HL-60/S4 treated with phorbol 12-myristate 13-acetate at 8.2 ng/mL for 4 days and 3 days (cell line): Measurements from ENCODE around the gene TIMM13.
"Not testable (repeated sequence)": the region's sequence is repeated elsewhere in the genome, so short reads cannot be mapped to it uniquely, and the experiment has no call there.

ENCODE experiments used
- in situ Hi-C: fragments of 300-500 bp; cut with MboI; formaldehyde crosslinking; loops from 2 replicates; pipeline ENCODE4 v1.15.0; 2022; ENCODE audit warnings: low sequenced_read_pairs

Gene TIMM13

DNA sequence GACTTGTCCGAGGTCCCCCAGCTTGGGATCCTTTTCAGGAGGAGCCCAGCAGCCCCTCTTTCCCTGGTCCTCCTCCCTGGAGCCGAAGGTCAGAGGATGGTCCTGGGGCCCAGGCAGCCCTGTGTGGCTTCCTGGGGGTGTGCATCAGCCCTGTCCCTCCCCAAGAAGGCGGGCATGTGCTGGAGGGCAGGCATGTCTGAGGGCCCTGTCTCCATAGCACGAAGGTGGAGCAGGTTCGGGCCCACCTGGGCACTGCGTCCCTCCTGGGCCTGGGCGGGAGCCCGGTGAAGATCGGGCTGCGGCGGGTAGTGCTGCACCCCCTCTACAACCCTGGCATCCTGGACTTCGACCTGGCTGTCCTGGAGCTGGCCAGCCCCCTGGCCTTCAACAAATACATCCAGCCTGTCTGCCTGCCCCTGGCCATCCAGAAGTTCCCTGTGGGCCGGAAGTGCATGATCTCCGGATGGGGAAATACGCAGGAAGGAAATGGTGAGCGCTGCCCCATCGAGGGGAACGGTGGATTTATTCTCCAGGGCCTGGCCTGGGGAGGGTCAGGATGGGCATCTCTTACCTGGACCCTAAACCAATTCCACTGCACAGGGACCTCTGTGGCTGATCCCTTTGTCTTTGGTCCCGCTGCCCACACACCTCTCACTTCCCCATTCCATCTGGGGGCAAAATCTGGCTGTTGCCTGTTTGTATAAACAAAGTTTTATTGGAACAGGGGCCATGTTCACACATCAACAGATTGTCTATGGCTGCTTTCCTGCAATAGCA, 10.9 kb downstream of the TIMM13 start:
- in situ Hi-C loops, result no loop called here

DNA sequence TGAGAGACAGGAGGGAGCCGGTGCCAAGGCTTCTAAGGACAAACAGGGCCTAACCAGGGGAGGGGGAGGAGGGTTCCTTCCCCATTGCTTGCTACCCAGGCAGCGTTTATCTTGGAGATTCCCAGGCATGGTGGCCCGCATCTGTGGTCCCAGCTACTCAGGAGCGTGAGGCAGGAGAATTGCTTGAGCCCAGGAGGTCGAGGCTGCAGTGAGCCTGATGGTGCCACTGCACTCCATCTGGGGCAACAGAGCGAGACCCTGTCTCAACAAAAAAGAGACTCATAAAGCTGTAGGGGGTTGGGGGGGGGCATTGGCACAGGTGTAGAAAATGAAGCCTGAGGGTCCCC, 11.4 kb downstream of the TIMM13 start:
- in situ Hi-C loops, result no loop called here

DNA sequence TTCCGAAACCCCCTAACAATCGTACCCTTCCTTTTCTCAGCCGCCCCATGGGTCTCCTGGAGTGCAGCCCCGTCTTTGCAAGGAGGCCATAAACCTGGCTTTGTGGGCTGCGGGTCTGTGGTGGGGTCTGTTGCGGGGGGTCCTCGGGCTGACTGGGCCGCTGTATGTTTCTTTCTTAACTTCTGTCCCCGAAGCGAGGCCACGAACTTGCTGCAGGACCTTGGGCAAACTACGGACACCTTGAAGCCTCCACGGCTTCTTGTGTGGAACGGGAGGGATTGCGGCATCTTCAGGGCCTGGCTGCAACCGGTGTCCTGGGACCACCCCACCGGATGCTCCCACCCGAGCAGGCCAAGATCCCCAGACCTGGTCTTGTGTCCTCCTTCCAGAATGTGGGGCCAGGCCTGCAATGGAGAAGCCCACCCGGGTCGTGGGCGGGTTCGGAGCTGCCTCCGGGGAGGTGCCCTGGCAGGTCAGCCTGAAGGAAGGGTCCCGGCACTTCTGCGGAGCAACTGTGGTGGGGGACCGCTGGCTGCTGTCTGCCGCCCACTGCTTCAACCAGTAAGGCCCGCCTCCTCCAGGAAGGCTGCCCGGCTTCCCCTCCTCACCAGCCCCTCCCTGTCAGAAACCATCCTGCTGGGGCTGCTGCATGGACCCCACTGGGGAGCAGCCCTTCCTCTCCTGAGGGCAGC, 12.0 kb downstream of the TIMM13 start:
- in situ Hi-C loops, result no loop called here

DNA sequence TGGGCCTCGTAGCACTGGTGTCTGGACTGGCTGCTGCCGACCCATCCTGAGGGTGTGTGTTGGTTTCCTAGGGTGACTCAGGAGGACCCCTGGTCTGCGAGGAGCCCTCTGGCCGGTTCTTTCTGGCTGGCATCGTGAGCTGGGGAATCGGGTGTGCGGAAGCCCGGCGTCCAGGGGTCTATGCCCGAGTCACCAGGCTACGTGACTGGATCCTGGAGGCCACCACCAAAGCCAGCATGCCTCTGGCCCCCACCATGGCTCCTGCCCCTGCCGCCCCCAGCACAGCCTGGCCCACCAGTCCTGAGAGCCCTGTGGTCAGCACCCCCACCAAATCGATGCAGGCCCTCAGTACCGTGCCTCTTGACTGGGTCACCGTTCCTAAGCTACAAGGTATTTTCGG, 13.8 kb downstream of the TIMM13 start:
- in situ Hi-C loops, result no loop called here

DNA sequence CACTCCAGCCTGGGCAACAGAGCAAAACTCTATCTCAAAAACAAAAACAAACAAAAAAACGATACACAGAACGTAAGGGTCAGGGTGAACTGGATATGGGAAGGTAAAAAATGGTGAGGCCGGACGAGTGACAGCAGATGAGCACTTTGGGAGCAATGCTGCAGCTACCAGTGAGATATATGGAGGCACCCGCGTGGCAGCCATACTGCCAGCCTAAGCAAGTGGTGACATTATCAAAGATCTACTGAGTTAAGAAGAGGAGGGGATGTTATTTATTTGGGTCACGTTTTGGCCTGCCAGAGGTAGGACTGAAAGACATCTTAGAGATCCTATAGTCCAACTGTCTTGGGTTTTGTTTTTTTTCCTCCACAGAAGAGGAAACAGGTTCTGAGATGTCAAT, 14.2 kb downstream of the TIMM13 start:
- in situ Hi-C loops, result no loop called here

DNA sequence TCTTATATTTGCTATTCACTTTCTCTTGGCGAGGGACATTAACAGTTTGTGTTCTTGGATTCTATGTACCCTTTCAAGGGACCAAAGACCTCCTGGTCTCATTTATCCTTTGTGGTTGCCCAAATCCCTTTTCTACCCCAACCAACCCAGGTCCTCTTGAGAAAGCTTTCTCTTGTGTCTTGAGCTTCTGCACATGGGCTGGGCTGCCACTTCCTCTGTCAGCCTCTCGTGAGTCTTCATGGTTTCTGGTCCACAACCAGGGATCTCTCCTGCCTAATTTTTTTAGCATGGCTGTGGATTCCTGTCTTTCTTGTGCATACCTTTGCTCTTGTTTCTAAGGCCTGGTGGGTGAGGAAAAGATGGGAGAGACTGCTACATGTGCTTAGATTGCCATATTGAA, 14.9 kb downstream of the TIMM13 start:
- in situ Hi-C loops, result no loop called here

DNA sequence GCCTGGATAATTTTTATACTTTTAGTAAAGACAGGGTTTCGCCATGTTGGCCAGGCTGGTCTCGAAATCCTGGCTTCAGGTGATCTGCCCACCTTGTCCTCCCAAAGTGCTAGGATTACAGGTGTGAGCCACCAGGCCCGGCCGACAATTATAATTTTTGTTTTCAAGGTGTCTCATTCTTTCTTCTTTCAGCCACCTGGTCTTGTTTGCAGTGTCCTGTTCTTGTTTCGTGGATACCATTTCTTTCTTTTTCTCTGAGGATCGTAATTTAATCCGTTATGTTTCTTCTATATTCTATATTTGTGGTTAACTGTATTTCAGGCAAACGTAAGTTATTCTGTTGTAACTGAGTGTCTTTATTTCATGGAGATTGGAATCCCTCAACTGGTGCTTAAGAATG, 15.7 kb downstream of the TIMM13 start:
- in situ Hi-C loops, result no loop called here

DNA sequence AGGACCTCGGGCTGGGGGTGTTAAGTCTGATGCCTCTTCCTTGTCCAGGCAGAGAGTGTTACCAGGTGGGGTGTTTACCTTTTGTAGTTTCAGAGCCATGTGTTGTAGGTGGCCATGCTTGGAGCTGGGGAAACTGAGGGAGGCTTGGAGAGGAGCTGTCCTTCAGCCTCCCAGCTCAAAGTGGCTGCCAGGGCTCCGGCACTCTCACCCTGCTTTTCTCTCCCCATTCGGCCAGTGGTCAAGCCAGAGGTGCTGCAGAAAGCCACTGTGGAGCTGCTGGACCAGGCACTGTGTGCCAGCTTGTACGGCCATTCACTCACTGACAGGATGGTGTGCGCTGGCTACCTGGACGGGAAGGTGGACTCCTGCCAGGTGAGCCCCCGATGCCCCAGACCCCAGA, 17.4 kb downstream of the TIMM13 start:
- in situ Hi-C loops, result no loop called here

DNA sequence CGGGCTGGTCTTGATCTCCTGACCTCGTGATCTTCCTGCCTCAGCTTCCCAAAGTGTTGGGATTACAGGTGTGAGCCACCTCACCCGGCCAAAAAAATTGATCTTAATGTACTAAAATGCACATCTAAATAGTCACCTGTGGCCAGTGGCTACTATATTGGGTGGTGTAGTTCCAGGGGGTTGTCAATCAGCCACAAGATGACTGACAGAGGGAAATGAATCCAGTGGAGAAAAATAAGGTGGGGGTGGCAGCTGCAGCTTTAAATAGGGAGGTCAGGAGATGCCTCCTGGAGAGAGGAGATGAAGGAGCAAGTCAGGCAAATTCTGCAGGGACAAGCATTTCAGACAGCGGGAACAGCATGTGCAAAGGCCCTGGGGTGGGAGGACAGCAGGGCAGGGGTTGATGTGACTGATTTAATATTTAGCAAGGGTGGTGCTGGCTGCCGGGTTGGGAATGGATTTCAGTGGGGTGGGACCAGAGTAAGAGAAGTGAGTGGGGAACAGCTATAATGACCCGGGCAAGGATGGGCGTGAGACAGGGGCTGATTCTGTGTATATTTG, 18.0 kb downstream of the TIMM13 start:
- in situ Hi-C loops, result no loop called here

DNA sequence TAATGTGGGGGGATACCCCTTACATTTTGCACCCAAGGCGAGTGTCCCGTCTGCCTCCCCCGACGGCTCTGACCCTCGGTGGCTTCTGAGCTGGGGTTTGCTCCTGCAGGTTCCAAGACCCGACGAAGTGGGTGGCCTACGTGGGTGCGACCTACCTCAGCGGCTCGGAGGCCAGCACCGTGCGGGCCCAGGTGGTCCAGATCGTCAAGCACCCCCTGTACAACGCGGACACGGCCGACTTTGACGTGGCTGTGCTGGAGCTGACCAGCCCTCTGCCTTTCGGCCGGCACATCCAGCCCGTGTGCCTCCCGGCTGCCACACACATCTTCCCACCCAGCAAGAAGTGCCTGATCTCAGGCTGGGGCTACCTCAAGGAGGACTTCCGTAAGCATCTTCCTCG, 19.1 kb downstream of the TIMM13 start:
- in situ Hi-C loops, result no loop called here

DNA sequence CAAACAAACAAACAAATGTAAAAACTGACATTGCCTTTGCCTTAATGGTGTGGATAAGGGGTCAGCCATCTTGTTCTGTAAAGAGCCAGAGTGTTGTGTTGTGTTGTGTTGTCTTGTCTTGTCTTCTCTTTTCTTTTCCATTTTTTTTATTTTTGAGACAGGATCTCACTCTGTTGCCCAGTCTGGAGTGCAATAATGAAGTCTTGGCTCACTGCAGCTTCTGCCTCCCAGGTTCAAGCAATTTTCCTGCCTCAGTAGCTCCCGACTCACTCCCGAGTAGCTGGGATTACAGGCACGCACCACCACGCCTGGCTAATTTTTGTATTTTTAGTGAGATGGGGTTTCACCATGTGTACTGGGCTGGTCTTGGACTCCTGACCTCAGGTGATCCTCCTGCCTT, 27.8 kb downstream of the TIMM13 start:
- in situ Hi-C loops, result no loop called here

DNA sequence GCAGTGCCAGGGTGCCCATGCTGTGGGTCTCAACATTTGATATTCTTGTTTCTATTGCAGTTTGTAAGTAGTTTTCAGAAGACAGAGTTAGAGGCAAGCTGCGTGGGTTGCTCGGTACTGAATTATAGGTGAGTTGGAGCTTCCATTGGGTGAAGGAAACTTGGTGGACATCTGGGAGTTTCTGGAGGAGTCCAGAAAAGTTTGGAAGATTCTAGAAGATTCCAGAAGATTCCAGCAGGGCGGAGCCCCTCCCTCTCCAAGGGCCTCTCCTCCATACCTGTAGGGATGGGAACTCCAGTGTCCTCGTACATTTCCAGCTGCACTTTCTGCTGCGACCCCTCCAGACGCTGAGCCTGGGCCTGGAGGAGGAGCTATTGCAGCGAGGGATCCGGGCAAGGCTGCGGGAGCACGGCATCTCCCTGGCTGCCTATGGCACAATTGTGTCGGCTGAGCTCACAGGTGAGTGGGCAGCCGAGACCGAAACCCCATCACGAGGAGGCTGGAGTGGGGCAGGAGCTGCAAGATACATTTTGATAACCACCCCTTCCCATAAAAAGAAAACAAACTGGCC, 28.6 kb downstream of the TIMM13 start:
- in situ Hi-C loops, result no loop called here

DNA sequence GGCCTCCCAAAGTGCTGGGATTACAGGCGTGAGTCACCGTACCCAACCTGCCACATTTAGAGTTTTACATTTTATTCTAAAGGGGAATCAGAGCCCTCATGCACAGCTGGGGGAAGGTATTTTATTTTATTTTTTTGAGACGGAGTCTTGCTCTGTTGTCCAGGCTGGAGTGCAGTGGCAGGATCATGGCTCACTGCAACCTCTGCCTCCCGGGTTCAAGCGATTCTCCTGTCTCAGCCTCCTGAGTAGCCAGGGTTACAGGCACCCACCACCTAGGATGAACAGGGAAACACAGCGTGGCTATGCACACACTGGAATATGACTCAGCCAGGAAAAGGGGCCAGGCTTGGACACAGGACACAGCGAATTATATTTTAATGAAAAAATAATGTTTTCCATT, 30.2 kb downstream of the TIMM13 start:
- in situ Hi-C loops, result not testable (repeated sequence)

DNA sequence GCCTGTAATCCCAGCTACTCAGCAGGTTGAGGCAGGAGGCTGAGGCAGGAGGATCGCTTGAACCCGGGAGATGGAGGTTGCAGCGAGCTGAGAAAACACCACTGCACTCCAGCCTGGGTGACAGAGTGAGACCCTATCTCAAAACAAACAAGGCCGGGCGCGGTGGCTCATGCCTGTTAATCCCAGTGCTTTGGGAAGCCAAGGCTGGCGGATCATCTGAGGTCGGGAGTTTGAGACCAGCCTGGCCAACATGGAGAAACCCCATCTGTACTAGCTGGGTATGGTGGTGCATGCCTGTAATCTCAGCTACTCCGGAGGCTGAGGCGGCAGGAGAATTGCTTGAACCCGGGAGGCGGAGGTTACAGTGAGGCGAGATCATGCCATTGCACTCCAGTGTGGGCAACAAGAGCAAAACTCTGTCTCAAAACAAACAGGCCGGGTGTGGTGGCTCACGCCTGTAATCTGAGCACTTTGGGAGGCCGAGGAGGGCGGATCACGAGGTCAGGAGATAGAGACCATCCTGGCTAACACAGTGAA, 32.0 kb downstream of the TIMM13 start:
- in situ Hi-C loops, result not testable (repeated sequence)

DNA sequence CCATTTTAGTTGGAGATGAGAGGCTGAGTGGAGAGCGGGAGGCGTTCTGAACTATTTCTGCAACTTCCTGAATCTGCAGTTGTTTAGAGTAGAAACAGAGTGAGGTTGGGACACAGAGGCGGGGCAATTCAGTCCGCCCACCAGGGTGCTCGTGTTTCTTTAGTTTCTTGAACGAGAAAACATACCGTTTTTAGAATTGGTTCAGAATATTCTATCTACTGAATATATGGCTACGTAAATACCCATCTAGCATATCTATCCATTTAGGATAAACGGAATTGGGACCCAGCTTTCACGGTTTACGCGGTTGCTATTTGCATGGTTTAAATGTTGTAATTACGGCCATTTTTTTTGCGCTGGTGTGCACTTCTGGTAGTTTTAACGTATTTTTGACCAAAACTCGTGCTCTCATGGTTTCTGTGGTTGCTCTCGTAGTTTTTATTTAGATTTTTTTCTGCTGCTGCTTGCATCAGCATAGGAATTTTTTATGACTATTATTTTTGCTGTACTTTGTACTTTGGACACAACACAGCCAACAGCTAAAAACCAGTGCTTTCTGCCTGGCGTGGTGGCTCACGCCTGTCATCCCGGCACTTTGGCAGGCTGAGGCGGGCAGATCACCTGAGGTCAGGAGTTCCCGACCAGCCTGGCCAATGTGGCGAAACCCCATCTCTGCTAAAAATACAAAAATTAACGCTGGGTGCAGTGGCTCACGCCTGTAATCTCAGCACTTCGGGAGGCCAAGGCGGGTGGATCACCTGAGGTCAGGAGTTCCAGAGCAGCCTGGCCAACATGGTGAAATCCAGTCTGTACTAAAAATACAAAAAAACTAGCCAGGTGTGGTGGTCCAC, 32.7 kb downstream of the TIMM13 start:
- in situ Hi-C loops, result no loop called here

DNA sequence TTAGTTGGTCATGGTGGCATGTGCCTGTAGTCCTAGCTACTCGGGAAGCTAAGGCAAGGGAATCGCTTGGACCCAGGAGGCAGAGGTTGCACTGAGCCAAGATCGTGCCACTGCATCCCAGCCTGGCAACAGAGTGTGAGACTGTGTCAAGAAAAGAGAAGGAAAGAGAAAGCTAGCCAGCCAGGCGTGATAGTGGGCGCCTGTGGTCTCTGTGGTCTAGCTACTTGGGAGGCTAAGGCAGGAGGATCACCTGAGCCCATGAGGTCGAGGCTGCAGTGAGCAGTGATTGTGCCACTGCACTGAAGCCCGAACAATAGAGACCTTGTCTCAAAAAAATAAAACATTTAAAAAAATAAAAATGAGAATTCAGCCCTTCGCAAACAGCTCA, 33.3 kb downstream of the TIMM13 start:
- in situ Hi-C loops, result no loop called here

DNA sequence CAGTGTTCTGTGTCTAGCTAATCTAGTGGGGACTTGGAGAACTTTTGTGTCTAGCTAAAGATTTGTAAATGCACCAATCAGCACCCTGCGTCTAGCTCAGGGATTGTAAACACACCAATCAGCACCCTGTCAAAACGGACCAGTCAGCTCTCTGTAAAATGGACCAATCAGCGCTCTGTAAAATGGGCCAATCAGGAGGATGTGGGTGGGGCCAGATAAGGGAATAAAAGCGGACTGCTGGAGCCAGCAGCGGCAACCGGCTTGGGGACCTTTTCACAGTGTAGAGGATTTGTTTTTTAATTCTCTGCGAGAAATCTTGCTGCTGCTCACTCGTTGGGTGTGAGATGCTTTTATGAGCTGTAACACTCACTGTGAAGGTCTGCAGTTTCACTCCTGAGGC, 34.5 kb downstream of the TIMM13 start:
- in situ Hi-C loops, result not testable (repeated sequence)

DNA sequence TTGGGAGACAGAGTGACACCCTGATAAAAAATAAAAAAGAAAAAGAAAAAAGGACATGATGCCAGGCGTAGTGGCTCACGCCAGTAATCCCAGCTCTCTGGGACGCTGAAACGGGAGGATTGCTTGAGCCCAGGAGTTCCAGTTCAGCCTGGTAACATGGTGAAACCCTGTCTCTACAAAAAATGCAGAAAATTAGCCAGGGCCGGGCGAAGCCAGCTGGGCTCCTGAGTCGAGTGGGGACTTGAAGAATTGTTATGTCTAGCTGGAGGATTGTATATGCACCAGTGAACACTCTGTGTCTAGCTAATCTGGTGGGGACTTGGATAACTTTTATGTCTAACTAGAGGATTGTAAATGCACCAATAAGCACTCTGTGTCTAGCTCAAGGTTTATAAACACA, 35.0 kb downstream of the TIMM13 start:
- in situ Hi-C loops, result no loop called here

DNA sequence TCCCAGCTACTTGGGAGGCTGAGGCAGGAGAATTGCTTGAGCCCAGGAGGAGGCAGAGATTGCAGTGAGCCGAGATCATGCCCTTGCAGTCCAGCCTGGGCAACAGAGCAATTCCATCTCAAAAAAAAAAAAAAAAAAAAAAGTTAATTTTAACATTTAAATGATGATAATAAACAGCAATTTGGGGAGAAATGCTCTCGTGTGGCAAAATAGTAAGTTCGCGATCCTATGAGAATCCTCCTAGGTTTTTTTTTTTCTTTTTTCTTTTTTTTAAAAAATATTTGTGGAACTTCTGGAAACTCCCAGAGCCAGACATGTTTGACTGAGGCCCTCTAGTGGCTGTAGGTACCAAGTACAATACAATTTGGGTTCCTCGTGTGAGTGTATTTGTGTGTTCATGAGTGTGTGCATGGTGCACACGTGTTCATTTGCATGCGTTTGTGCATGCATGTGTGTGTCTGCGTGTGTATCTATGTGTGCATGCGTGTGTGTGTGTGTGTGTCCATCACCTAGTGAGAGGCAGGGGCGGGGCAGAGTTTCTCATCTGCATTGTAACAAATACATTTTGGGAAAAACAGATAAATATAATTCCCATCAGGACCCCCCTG, 36.2 kb downstream of the TIMM13 start:
- in situ Hi-C loops, result no loop called here

DNA sequence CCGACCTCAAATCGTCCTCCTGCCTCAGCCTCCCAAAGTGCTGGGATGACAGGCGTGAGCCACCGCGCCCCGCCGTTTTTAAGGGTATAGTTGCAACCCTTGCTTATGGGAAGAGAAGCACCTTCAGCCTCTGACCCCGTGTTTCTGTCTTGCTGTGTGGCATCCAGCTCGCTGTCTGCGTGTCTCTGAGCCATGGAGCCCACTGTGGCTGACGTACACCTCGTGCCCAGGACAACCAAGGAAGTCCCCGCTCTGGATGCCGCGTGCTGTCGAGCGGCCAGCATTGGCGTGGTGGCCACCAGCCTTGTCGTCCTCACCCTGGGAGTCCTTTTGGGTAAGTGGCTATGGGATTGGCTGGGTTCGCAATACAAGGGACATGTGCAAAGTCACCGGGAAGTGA, 37.8 kb downstream of the TIMM13 start:
- in situ Hi-C loops, result no loop called here
